K562 (cell line): ENCODE measurements around the gene OR1E2. TPM values are rescaled to one million over a fixed set of nuclear protein-coding genes. Genes with fewer than 3 reads are reported as not detected.
"Not testable (repeated sequence)": the region's sequence is repeated elsewhere in the genome, so short reads cannot be mapped to it uniquely, and the experiment has no call there.

Experiments used
- ATAC-seq: fragments of 200-7000 bp; cut with Tn5 transposase; 3 replicates; pipeline ENCODE4 v1.9.1; 2020; ENCODE audit warnings: moderate library complexity
- BruUV-seq: library from RNA; stranded (reverse); fragments of 400-500 nt; replicated peaks from 2 replicates; lab custom pipeline; 2021; lab: Mats Ljungman, UMichigan
- CTCF ChIA-PET: fragments of 300-600 bp; formaldehyde crosslinking; extraction: SDS; loops from one replicate; lab custom pipeline; 2021; ENCODE audit warnings: low intra/inter-chr PET ratio; lab: Yijun Ruan, JAX
- POLR2A ChIA-PET: fragments of 300-600, 350-650 bp; sonication (Branson Sonifier 250); formaldehyde crosslinking; extraction: SDS; loops from one replicate; lab custom pipeline; 2021; ENCODE audit warnings: antibody characterized with exemption, inconsistent platforms; lab: Yijun Ruan, JAX
- DNase-seq, 4 experiments: peaks; one replicate each; pipeline versions ENCODE4 v3.0.0 to v3.0.0-alpha.2; 2011 to 2018; ENCODE audit warnings: low spot score in 3 of 4, mixed read lengths in 3 of 4; ENCODE audit errors: extremely low read depth in 1 of 4
- FAIRE-seq: peaks from 2 replicates; lab custom pipeline; 2011; peaks lifted over from hg19 to GRCh38; lab: Jason Lieb, UNC
- H2AFZ ChIP-seq: 2 replicates; pipeline ENCODE4 v1.6.0; 2011; ENCODE audit warnings: low read depth, low read length, control low read depth, inconsistent platforms
- H3K27ac ChIP-seq: fragments of 200-600 bp; 3 replicates; pipeline ENCODE4 v1.8.0; 2011; ENCODE audit warnings: low read depth, mild to moderate bottlenecking, control low read depth, inconsistent platforms, low read length, moderate library complexity, mixed read lengths; ENCODE audit errors: extremely low read depth
- H3K27me3 ChIP-seq, 2 experiments: fragments of 300-600 bp in 1 of 2; 2 replicates in 1 of 2; 3 replicates in 1 of 2; pipeline versions ENCODE4 v1.6.0 to v1.8.0; 2011; ENCODE audit warnings: inconsistent platforms in 2 of 2, low read length in 2 of 2, mild to moderate bottlenecking in 1 of 2, mixed read lengths in 1 of 2, moderate library complexity in 1 of 2; ENCODE audit not compliant: control insufficient read depth in 2 of 2, insufficient read depth in 2 of 2
- H3K36me3 ChIP-seq: fragments of 300-600 bp; 3 replicates; pipeline ENCODE4 v1.8.0; 2011; ENCODE audit warnings: mild to moderate bottlenecking, low read length, inconsistent platforms; ENCODE audit not compliant: control insufficient read depth, insufficient read depth
- H3K4me1 ChIP-seq, 2 experiments: fragments of 200-600 bp in 1 of 2; replicated peaks in 1 of 2; 2 replicates in 1 of 2; 3 replicates in 1 of 2; pipeline versions ENCODE4 v1.5.1 to v1.8.0; 2011; ENCODE audit warnings: inconsistent platforms in 2 of 2, low read length in 2 of 2, mild to moderate bottlenecking in 1 of 2, mixed read lengths in 1 of 2, moderate library complexity in 1 of 2; ENCODE audit not compliant: control insufficient read depth in 2 of 2, insufficient read depth in 2 of 2
- H3K4me2 ChIP-seq: 2 replicates; pipeline ENCODE4 v1.6.1; 2011; ENCODE audit warnings: low read length, control low read depth, inconsistent platforms, mixed read lengths; ENCODE audit not compliant: insufficient read depth
- H3K4me3 ChIP-seq: fragments of 200-600 bp; sonication (generic), shearing (Covaris generic); 2 replicates; pipeline ENCODE4 v1.5.1; 2016; ENCODE audit warnings: control low read depth, inconsistent platforms
- H3K79me2 ChIP-seq: fragments of 200-600 bp; 3 replicates; pipeline ENCODE4 v1.8.0; 2011; ENCODE audit warnings: low read length, inconsistent platforms; ENCODE audit not compliant: control insufficient read depth, insufficient read depth
- H3K9ac ChIP-seq, 2 experiments: 2 replicates each; pipeline versions ENCODE4 v1.6.0 to v1.6.1; 2011; ENCODE audit warnings: low read depth in 2 of 2, low read length in 2 of 2, control low read depth in 1 of 2, inconsistent platforms in 1 of 2, mild to moderate bottlenecking in 1 of 2, mixed read lengths in 1 of 2; ENCODE audit not compliant: insufficient read depth in 1 of 2
- H3K9me1 ChIP-seq: one replicate; pipeline ENCODE4 v1.6.0; 2011; ENCODE audit warnings: inconsistent platforms, mild to moderate bottlenecking, low read length, moderate library complexity; ENCODE audit not compliant: control insufficient read depth, insufficient read depth
- H3K9me3 ChIP-seq: replicated peaks from 2 replicates; pipeline ENCODE4 v1.5.1; 2011; ENCODE audit warnings: low read depth, low read length, inconsistent platforms; ENCODE audit not compliant: control insufficient read depth, insufficient read depth
- H4K20me1 ChIP-seq: replicated peaks from 2 replicates; pipeline ENCODE4 v1.6.1; 2011; ENCODE audit warnings: low read length, inconsistent platforms, mixed read lengths; ENCODE audit not compliant: control insufficient read depth, insufficient read depth
- ARNT ChIP-seq, 2 experiments: fragments of 450-650 bp; IDR thresholded peaks; 2 replicates each; pipeline ENCODE4 v1.6.1; 2016; ENCODE audit warnings: mild to moderate bottlenecking in 1 of 2
- CBX8 ChIP-seq: fragments of 200-600 bp; sonication (generic); IDR thresholded peaks from 2 replicates; pipeline ENCODE4 v1.6.1; 2012; ENCODE audit warnings: borderline replicate concordance, mixed run types, low read depth, mild to moderate bottlenecking, moderate library complexity, mixed read lengths, low read length, control low read depth, inconsistent platforms; ENCODE audit not compliant: poor library complexity, severe bottlenecking; ENCODE audit errors: extremely low read depth
- HDAC3 ChIP-seq: fragments of 450-650 bp; IDR thresholded peaks from 2 replicates; pipeline ENCODE4 v1.6.1; 2018; ENCODE audit warnings: borderline replicate concordance, mild to moderate bottlenecking, moderate library complexity; ENCODE audit not compliant: partially characterized antibody
- ZNF778 ChIP-seq: fragments of 450-650 bp; formaldehyde crosslinking; IDR thresholded peaks from 2 replicates; pipeline ENCODE4 v1.4.0; 2020; ENCODE audit warnings: mild to moderate bottlenecking, moderate library complexity
- WGBS: fragments of 100-300 bp; shearing (Covaris generic); methylation state at CpG from one replicate; pipeline ENCODE4 v1.1.6; 2016; ENCODE audit warnings: low coverage, mixed read lengths; ENCODE audit not compliant: insufficient coverage; ENCODE audit errors: missing lambda C conversion rate; 5-methylcytosine and 5-hydroxymethylcytosine counted together
- in situ Hi-C: fragments of 300-500 bp; cut with MboI; formaldehyde crosslinking; loops from 4 replicates; pipeline ENCODE4 v1.15.0; 2018; ENCODE audit warnings: inconsistent platforms, mixed read lengths
- intact Hi-C: fragments of 100-400 bp; cut with micrococcal nuclease; formaldehyde crosslinking; loops from 2 replicates; pipeline ENCODE4 v1.14.2; 2022
- polyA plus RNA-seq, 8 experiments: library from polyadenylated mRNA; depleted of rRNA in 4 of 8; stranded (reverse) in 5 of 8; unstranded in 3 of 8; fragments of >200 nt; fragmentation: Nextera tagmentation in 2 of 8; fragmentation: Illumina TruSeq in 1 of 8; extraction: Ambion mirVana in 2 of 8; extraction: Trizol in 1 of 8; gene quantifications; 2 replicates each; pipeline versions ENCODE4 v1.2.1 to v1.2.3, GENCODE V29; 2011 to 2014; ENCODE audit warnings: inconsistent platforms in 1 of 8, missing spikeins in 1 of 8
- total RNA-seq, 7 experiments: library from RNA; depleted of rRNA in 6 of 7; stranded (reverse); fragments of >200 nt in 6 of 7; fragmentation: Illumina TruSeq in 2 of 7; extraction: Trizol in 2 of 7; gene quantifications; 2 replicates each; pipeline versions ENCODE4 v1.2.1 to v1.2.3, GENCODE V29; 2011 to 2021; ENCODE audit warnings: low replicate concordance in 1 of 7
- TF ChIP-seq, protein P1 (sequence below): sonication (generic); formaldehyde crosslinking; IDR thresholded peaks from 2 replicates; pipeline ENCODE4 v1.8.1; 2023; ENCODE audit warnings: missing genetic modification reagents, mild to moderate bottlenecking, borderline replicate concordance

OR1E2 gene
- total and polyA plus RNA-seq, 9 of the 15 experiments (the other 6 are each of a cell fraction or from before 2014, with no cell fraction given) = not detected

DNA sequence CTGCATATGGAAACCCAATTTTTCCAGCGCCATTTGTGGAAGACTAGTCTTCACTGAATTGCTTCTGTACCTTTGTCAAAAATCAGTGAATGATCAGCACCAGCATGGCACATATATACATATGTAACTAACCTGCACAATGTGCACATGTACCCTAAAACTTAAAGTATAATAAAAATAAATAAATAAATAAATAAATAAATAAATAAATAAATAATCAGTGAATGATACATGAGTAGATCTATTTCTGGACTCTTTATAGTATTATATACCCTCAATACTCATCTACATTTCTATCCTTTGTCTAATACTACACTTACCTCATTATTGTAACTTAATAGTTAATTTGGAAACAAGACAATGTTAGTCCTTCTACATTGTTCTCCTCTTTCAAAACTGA is 29.8 kb downstream of the OR1E2 start:
- POLR2A ChIA-PET, H3K4me3 ChIP-seq, H3K4me2 ChIP-seq, ATAC-seq, DNase-seq, H3K79me2 ChIP-seq, H3K9ac ChIP-seq, intact Hi-C loops, H3K27ac ChIP-seq, H3K36me3 ChIP-seq, FAIRE-seq, H3K4me1 ChIP-seq, BruUV-seq, H2AFZ ChIP-seq, CTCF ChIA-PET, H4K20me1 ChIP-seq, H3K9me1 ChIP-seq, H3K9me3 ChIP-seq, in situ Hi-C loops, H3K27me3 ChIP-seq: not testable (repeated sequence)
- WGBS = 0% methylated on average over 1 of the region's 1 CpG

DNA sequence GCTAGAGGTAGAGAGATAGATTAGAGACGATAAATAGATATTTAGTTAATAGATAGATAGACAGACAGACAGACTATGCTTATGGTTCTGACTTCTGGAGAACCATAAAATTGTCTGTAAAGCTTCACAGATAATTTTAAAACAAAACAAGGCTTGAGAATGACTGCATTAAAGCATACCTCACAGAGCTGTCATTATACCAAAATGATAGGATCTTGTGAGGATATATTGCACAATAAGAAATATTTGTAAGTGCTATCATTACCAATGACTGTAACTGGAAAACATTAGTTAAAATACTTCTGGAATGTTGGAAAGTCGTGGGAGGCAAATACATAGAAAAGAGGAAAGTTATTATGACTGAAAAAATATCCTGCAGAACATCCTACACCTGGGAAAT is 31.9 kb downstream of the OR1E2 start:
- H3K36me3 ChIP-seq = no peaks in the 10 kb centered on the region
- H3K79me2 ChIP-seq = no peaks in the 10 kb centered on the region
- intact Hi-C loops = no loop called here
- no peak overlapping the region for H3K4me2 ChIP-seq
- DNase-seq (no peak), ATAC-seq (no peak), FAIRE-seq (no peak)
- H3K4me3 ChIP-seq = no peak overlapping the region
- ChIA-PET CTCF (no interaction called here), POLR2A (no interaction called here)
- WGBS = 0% methylated on average over 2 of the region's 2 CpGs
- H3K9ac ChIP-seq = no peak overlapping the region
- no peaks in the 10 kb centered on the region for H4K20me1 ChIP-seq
- no peak overlapping the region for H3K27ac ChIP-seq
- no peaks in the 10 kb centered on the region for H3K4me1 ChIP-seq
- H3K9me1 ChIP-seq = no peaks in the 10 kb centered on the region
- in situ Hi-C loops = no loop called here
- H3K9me3 ChIP-seq = no peaks in the 10 kb centered on the region
- no peak overlapping the region for H2AFZ ChIP-seq
- TF ChIP-seq HDAC3 = no peak
- no peak for TF ChIP-seq ZNF778
- TF ChIP-seq CBX8 = no peak
- TF ChIP-seq, protein P1, sequence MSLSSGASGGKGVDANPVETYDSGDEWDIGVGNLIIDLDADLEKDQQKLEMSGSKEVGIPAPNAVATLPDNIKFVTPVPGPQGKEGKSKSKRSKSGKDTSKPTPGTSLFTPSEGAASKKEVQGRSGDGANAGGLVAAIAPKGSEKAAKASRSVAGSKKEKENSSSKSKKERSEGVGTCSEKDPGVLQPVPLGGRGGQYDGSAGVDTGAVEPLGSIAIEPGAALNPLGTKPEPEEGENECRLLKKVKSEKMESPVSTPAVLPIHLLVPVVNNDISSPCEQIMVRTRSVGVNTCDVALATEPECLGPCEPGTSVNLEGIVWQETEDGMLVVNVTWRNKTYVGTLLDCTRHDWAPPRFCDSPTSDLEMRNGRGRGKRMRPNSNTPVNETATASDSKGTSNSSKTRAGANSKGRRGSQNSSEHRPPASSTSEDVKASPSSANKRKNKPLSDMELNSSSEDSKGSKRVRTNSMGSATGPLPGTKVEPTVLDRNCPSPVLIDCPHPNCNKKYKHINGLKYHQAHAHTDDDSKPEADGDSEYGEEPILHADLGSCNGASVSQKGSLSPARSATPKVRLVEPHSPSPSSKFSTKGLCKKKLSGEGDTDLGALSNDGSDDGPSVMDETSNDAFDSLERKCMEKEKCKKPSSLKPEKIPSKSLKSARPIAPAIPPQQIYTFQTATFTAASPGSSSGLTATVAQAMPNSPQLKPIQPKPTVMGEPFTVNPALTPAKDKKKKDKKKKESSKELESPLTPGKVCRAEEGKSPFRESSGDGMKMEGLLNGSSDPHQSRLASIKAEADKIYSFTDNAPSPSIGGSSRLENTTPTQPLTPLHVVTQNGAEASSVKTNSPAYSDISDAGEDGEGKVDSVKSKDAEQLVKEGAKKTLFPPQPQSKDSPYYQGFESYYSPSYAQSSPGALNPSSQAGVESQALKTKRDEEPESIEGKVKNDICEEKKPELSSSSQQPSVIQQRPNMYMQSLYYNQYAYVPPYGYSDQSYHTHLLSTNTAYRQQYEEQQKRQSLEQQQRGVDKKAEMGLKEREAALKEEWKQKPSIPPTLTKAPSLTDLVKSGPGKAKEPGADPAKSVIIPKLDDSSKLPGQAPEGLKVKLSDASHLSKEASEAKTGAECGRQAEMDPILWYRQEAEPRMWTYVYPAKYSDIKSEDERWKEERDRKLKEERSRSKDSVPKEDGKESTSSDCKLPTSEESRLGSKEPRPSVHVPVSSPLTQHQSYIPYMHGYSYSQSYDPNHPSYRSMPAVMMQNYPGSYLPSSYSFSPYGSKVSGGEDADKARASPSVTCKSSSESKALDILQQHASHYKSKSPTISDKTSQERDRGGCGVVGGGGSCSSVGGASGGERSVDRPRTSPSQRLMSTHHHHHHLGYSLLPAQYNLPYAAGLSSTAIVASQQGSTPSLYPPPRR (CRISPR knock-in tag) = no peak
- no peak for TF ChIP-seq ARNT (IDR thresholded peaks at IDR 0.05)
- H3K27me3 ChIP-seq = no peaks in the 10 kb centered on the region
- no TSS peak for BruUV-seq
